ENCODE results near the gene UBAP1.

DNA sequence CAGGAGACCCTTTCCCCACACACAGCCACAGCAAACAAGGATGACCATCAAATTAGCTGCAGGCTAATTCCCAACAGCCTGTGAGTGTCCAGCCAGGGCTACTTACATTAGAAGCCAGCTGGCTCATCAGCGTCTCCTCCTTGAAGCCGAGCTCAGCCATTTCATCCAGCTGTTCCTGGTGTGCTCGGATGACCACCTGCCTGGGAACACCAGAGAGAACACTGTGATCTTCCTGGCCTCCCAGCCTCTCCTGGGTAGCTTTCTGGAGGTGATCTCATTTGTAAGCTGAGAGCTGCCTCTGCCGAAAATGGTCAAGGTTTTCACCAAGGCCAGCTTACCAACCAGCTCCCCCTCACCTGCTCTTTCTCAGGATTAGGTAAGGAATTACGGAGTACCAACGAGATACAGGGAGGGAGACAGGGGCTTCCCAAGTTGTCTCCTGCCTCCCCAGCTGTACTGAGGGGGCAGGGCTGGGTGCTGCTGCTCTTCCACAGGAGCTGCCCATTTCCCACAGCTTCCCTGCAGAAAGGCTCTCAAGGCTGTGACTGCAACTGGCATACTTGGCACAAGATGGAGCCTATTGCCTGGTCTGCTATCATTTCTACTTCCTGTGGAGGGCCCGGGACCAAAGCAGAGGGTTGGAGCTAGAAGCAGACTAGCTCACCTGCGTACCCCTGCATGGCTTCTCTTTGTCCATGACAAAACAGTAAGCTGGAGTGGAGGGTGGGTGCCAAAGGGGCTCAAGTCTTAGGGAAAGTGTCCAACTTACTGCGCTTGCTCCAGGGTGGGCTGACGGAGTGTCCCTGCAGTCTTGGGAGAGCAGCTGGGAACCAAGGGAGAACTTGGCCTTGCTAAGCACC is 76.4 kb downstream of the UBAP1 start:
- TF ChIP-seq, protein P1, sequence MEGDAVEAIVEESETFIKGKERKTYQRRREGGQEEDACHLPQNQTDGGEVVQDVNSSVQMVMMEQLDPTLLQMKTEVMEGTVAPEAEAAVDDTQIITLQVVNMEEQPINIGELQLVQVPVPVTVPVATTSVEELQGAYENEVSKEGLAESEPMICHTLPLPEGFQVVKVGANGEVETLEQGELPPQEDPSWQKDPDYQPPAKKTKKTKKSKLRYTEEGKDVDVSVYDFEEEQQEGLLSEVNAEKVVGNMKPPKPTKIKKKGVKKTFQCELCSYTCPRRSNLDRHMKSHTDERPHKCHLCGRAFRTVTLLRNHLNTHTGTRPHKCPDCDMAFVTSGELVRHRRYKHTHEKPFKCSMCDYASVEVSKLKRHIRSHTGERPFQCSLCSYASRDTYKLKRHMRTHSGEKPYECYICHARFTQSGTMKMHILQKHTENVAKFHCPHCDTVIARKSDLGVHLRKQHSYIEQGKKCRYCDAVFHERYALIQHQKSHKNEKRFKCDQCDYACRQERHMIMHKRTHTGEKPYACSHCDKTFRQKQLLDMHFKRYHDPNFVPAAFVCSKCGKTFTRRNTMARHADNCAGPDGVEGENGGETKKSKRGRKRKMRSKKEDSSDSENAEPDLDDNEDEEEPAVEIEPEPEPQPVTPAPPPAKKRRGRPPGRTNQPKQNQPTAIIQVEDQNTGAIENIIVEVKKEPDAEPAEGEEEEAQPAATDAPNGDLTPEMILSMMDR (IDR thresholded peaks at IDR 0.05; ENCODE audit: low read length) = no peak
- no peak for TF ChIP-seq EZH2 (optimal IDR thresholded peaks at IDR 0.05; ENCODE audit: low read depth, low read length)
- TF ChIP-seq EZH2phosphoT487 (IDR thresholded peaks at IDR 0.05; ENCODE audit: low read length) = no peak
